ENCODE results near the gene ATG10. TPM values are rescaled to one million over a fixed set of nuclear protein-coding genes. Genes with fewer than 3 reads are reported as not detected.

The ATG10 gene
- total and polyA plus RNA-seq, 2 of the 8 experiments (the other 6 are each of a cell fraction or from before 2014, with no cell fraction given) = 3.7 to 8.8 TPM

- no peak for TF ChIP-seq TAF7 (optimal IDR thresholded peaks at IDR 0.05; ENCODE audit: borderline replicate concordance, low read depth, low read length)
- TF ChIP-seq TCF12 (IDR thresholded peaks at IDR 0.05; ENCODE audit: low read depth, low read length) = no peak
- no peak for TF ChIP-seq NRF1 (IDR thresholded peaks at IDR 0.05; ENCODE audit: low read depth, low read length)
- no peak for TF ChIP-seq FOSL1 (IDR thresholded peaks at IDR 0.05; ENCODE audit: insufficient read depth, low read depth, low read length)
- TF ChIP-seq CHD7 (IDR thresholded peaks at IDR 0.05; ENCODE audit: insufficient replicate concordance, low read length) = peak; percentile 72
These were observed 8.3 kb downstream of the ATG10 start (continued) for GRCh38 chr5:81980160-81980559.

Measured in H1 (cell line).